ENCODE results near the gene CTBP2.

Gene CTBP2

DNA sequence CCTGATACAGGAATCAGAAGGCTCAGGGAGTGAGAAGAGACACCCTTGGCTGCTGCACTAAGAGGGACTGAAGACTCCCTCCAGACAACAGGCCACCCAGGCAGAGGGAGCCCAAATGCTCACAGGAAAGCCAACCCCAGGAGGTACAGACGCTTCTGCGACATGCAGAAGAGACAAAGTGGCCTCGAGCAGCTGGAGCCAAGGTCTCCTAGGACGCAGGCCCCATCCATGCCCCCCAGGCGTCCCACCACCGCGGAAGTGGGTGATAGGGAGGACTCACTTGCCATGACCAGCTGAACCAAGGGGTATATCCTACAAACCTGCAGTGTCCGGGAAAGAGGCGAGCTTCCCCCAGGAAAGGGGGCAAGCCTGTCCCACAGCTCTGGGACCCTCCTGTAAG is 56.9 kb downstream of the CTBP2 start:
- Histone ChIP-seq H3K27ac (ENCODE audit: low read depth, low read length, severe bottlenecking) (peak overlapping the region; percentile 44), H3K36me3 (ENCODE audit: control insufficient read depth, insufficient read depth, low read length) (peaks cover 74% of the 10 kb centered on the region)
- WGBS, 2 experiments (ENCODE audit: insufficient coverage in 2 of 2): 86 to 90% methylated on average over 8 to 9 of the region's 9 CpGs

DNA sequence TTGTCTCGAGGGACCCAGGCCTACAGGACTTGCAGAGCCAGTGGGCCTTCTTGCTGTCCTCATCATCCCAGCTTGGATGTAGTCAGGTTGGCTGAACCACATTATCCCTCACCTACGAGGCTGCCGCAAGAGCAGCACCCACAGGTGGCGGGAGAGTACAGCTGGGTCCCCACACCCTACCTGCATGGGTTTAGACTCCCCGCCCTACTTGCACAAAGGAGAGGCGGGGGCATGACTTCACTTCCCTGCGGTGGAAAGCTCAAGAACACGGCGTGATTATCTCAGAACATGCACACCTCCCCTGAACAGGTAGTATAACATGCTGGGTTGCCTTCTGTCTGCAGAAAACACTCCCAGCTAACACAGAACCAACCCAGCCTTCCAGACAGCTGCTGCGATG is 57.5 kb downstream of the CTBP2 start:
- Histone ChIP-seq H3K9me3 (ENCODE audit: control insufficient read depth, low read length) (peaks cover 3% of the 10 kb centered on the region), H3K36me3 (ENCODE audit: control insufficient read depth, insufficient read depth, low read length) (peaks cover 70% of the 10 kb centered on the region), H3K4me1 (ENCODE audit: control insufficient read depth, insufficient read depth, low read length, poor library complexity, severe bottlenecking) (peaks cover 25% of the 10 kb centered on the region), H3K27ac (ENCODE audit: low read depth, low read length, severe bottlenecking) (no peak overlapping the region), H3K4me3 (ENCODE audit: extremely low read depth, insufficient read depth, low read length, poor library complexity, severe bottlenecking) (no peak overlapping the region)
- 90 to 91% methylated on average over 9 to 10 of the region's 10 CpGs for WGBS, 2 experiments (ENCODE audit: insufficient coverage in 2 of 2)

More for the DNA sequence above, 56.9 kb downstream of the CTBP2 start:
- Histone ChIP-seq H3K9me3 (ENCODE audit: control insufficient read depth, low read length) (peaks cover 4% of the 10 kb centered on the region), H3K4me3 (ENCODE audit: extremely low read depth, insufficient read depth, low read length, poor library complexity, severe bottlenecking) (no peak overlapping the region), H3K4me1 (ENCODE audit: control insufficient read depth, insufficient read depth, low read length, poor library complexity, severe bottlenecking) (peaks cover 25% of the 10 kb centered on the region)

DNA sequence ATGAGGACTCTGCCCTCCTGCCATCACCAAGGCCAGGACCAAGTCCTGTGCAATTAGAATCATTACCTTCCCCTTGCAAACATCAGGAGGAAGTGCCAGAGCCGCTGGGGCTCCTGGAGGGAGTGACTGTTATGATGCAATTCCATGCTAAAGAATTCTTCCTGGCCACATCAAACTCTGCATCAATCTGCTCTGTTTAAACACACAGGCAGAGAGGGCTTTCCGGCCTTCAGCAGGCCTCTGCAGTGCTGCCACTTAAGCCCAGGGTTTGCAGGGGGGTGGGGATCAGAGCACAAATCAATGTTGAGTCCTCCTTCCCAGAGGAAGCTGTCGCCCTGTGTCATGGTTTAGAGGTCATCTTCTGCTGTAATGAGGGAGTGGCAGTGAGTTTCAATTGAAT is 58.1 kb downstream of the CTBP2 start:
- Histone ChIP-seq H3K27ac (ENCODE audit: low read depth, low read length, severe bottlenecking) (no peak overlapping the region), H3K4me3 (ENCODE audit: extremely low read depth, insufficient read depth, low read length, poor library complexity, severe bottlenecking) (no peak overlapping the region), H3K9me3 (ENCODE audit: control insufficient read depth, low read length) (no peaks in the 10 kb centered on the region), H3K36me3 (ENCODE audit: control insufficient read depth, insufficient read depth, low read length) (peaks cover 69% of the 10 kb centered on the region), H3K4me1 (ENCODE audit: control insufficient read depth, insufficient read depth, low read length, poor library complexity, severe bottlenecking) (peaks cover 27% of the 10 kb centered on the region)
- 88 to 93% methylated on average over 2 to 3 of the region's 3 CpGs for WGBS, 2 experiments (ENCODE audit: insufficient coverage in 2 of 2)

DNA sequence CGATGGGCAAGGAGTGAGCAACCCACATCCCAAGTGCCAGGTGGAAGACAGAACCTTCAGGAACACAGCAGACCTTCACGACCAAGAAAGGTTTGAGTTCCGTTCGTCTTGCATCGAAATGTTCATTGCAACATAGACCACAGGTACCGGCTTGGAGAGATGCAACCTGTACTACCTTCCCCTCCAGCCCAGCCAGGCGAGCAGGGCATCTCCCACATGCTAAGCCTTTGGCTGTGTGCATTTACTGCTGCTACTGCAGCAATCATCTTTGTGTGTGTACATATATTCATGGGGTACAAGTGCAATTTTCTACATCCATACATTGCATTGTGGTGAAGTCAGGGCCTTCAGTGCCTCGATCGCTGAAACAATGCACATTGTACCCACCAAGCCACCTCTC is 58.8 kb downstream of the CTBP2 start:
- WGBS, 2 experiments (ENCODE audit: insufficient coverage in 2 of 2): 89 to 98% methylated on average over 6 to 9 of the region's 9 CpGs
- Histone ChIP-seq H3K9me3 (ENCODE audit: control insufficient read depth, low read length) (no peaks in the 10 kb centered on the region), H3K4me1 (ENCODE audit: control insufficient read depth, insufficient read depth, low read length, poor library complexity, severe bottlenecking) (peaks cover 24% of the 10 kb centered on the region), H3K4me3 (ENCODE audit: extremely low read depth, insufficient read depth, low read length, poor library complexity, severe bottlenecking) (no peak overlapping the region), H3K36me3 (ENCODE audit: control insufficient read depth, insufficient read depth, low read length) (peaks cover 66% of the 10 kb centered on the region), H3K27ac (ENCODE audit: low read depth, low read length, severe bottlenecking) (no peak overlapping the region)

DNA sequence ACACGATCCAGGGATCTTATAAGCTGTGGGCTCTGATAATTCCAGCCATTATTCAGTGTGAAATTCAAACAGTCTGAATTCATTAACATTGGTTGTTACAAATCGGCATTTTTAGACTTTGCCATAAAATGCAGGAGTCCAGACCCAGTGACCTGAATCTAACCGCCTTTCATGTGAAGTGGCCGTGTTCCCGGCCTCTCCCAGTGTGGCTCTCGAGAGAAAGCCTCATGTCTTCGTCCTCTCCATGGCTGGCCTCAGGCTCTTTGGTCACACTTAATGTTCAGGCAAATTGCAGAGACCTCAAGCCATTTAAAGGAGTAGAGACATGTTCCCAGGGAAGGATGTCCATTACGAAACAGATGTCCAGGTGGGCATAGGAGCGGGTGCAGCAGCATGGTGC is 59.3 kb downstream of the CTBP2 start:
- no peaks in the 10 kb centered on the region for H3K9me3 ChIP-seq (ENCODE audit: control insufficient read depth, low read length)
- peaks cover 60% of the 10 kb centered on the region for H3K36me3 ChIP-seq (ENCODE audit: control insufficient read depth, insufficient read depth, low read length)
- no peak overlapping the region for H3K27ac ChIP-seq (ENCODE audit: low read depth, low read length, severe bottlenecking)
- WGBS, 2 experiments (ENCODE audit: insufficient coverage in 2 of 2): 95% methylated on average over 7 to 9 of the region's 9 CpGs
- no peak overlapping the region for H3K4me3 ChIP-seq (ENCODE audit: extremely low read depth, insufficient read depth, low read length, poor library complexity, severe bottlenecking)
- peaks cover 25% of the 10 kb centered on the region for H3K4me1 ChIP-seq (ENCODE audit: control insufficient read depth, insufficient read depth, low read length, poor library complexity, severe bottlenecking)

DNA sequence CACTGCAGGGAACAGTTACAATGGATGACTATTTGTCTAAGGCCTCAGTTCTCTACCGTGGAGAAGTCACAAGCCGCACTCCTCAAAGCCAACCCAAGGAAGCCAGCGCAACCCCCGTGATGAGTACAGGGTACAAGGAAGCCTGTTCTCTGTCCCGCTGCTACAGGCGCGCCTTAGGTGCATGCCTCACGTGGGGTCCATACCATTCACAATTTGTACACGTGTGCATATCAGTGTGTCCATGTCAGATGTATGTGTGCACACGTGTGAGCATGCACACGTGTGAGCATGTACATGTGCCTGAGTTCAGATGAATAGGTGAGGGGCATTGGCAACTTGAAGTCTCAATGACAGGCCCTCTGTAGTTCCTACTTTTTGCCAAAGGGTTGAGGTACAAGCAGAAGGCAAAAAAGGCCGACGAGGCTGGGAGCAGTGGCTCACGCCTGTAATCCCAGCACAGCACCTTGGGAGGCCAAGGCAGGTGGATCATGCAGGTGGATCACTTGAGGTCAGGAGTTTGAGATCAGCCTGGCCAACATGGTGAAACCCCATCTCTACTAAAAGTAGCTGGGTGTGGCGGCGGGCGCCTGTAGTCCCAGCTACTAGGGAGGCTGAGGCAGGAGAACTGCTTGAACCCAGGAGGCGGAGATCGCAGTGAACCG is 62.8 kb downstream of the CTBP2 start:
- Histone ChIP-seq H3K36me3 (ENCODE audit: control insufficient read depth, insufficient read depth, low read length) (peaks cover 47% of the 10 kb centered on the region), H3K4me1 (ENCODE audit: control insufficient read depth, insufficient read depth, low read length, poor library complexity, severe bottlenecking) (peaks cover 40% of the 10 kb centered on the region), H3K9me3 (ENCODE audit: control insufficient read depth, low read length) (no peaks in the 10 kb centered on the region), H3K27ac (ENCODE audit: low read depth, low read length, severe bottlenecking) (no peak overlapping the region), H3K4me3 (ENCODE audit: extremely low read depth, insufficient read depth, low read length, poor library complexity, severe bottlenecking) (no peak overlapping the region)
- WGBS, 2 experiments (ENCODE audit: insufficient coverage in 2 of 2): 94 to 96% methylated on average over 18 to 20 of the region's 20 CpGs

DNA sequence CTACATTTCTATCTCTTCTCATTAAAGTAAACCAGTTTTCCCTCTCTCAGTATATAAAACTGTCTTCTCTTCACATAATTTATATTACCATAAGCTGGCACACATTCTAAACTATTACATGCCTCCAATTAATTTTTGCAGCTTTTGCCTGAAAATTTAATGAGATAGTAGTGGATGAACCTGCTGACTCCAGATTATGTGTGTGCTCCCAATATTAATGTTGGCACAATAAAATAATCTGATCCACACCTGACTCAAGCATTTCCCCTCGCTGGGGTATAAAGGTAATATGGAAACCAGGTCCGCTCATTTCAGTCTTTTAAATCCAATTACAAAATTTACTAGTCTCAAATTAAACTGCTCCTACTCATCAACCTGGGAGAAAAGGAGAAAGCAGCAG is 63.4 kb downstream of the CTBP2 start:
- H3K4me1 ChIP-seq (ENCODE audit: control insufficient read depth, insufficient read depth, low read length, poor library complexity, severe bottlenecking): peaks cover 36% of the 10 kb centered on the region
- no CpG with 5 or more reads among the region's 2 CpGs for WGBS, 2 experiments (ENCODE audit: insufficient coverage in 2 of 2)

DNA sequence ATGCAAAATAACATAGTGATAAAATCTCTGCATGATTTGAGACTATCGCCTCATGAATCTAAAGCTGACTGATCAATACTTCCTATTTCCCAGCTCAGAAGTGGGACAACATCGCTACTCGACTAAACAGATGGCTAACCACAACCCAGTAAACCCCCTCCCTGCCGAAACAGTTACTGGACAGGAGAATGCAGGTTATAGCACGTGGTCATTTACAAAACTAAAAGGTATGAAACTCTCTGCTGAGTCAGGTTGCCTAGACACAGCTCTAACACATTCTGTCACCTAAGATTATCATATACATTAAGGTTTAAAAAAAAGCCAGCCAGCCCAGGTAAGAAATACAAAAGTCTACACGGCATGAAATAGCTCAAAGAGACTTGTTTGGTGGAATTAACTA is 64.0 kb downstream of the CTBP2 start:
- Histone ChIP-seq H3K36me3 (ENCODE audit: control insufficient read depth, insufficient read depth, low read length) (peaks cover 50% of the 10 kb centered on the region), H3K4me1 (ENCODE audit: control insufficient read depth, insufficient read depth, low read length, poor library complexity, severe bottlenecking) (peaks cover 34% of the 10 kb centered on the region), H3K4me3 (ENCODE audit: extremely low read depth, insufficient read depth, low read length, poor library complexity, severe bottlenecking) (no peak overlapping the region), H3K9me3 (ENCODE audit: control insufficient read depth, low read length) (no peaks in the 10 kb centered on the region), H3K27ac (ENCODE audit: low read depth, low read length, severe bottlenecking) (no peak overlapping the region)
- WGBS, 2 experiments (ENCODE audit: insufficient coverage in 2 of 2): 95% methylated on average over 3 of the region's 6 CpGs; no CpG with 5 or more reads in 1 of the 2 experiments

More for the DNA sequence above, 63.4 kb downstream of the CTBP2 start:
- Histone ChIP-seq H3K4me3 (ENCODE audit: extremely low read depth, insufficient read depth, low read length, poor library complexity, severe bottlenecking) (no peak overlapping the region), H3K27ac (ENCODE audit: low read depth, low read length, severe bottlenecking) (no peak overlapping the region), H3K9me3 (ENCODE audit: control insufficient read depth, low read length) (no peaks in the 10 kb centered on the region), H3K36me3 (ENCODE audit: control insufficient read depth, insufficient read depth, low read length) (peaks cover 50% of the 10 kb centered on the region)

DNA sequence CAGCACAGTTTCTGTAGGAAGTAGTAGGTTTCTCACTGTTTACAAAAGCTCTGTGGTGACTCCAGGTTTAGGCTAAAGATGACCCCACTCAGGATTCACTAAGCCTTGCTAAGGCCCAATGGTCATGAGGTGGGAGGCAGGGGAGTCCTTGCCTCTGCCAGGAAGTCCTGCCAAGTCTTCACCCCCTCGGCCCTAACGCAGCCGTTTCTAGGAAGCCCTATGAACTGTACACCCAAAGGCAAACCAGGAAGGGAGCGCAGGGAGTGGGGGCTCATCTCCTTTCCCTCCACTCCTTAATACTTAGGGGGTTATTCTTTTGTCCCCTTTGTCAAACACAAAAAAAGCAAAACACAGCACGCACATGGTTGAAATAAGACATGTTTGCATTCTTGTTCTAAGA is 64.6 kb downstream of the CTBP2 start:
- peaks cover 31% of the 10 kb centered on the region for H3K4me1 ChIP-seq (ENCODE audit: control insufficient read depth, insufficient read depth, low read length, poor library complexity, severe bottlenecking)
- H3K9me3 ChIP-seq (ENCODE audit: control insufficient read depth, low read length): no peaks in the 10 kb centered on the region
- peaks cover 48% of the 10 kb centered on the region for H3K36me3 ChIP-seq (ENCODE audit: control insufficient read depth, insufficient read depth, low read length)
- H3K4me3 ChIP-seq (ENCODE audit: extremely low read depth, insufficient read depth, low read length, poor library complexity, severe bottlenecking): no peak overlapping the region
- 90 to 100% methylated on average over 1 to 2 of the region's 5 CpGs for WGBS, 2 experiments (ENCODE audit: insufficient coverage in 2 of 2)
- H3K27ac ChIP-seq (ENCODE audit: low read depth, low read length, severe bottlenecking): no peak overlapping the region

DNA sequence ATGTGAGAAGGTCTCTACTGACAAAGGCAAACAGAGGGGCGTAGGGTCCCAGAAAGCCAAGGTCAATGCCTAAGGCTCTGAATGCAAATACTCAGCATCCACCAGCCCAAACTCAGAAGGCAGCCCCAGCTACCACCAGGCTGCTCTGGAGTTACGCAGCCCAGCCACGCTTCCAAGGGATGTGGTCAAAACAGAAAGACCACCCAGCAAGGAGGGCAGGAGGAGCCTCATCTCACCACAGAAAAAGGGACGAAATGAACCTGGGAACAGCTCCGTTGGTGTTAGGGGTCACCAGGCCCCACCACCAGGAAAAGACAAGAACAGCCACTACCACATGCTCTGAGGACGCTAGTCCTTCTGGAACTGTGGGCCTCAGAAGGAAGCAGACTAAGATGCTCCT is 65.1 kb downstream of the CTBP2 start:
- H3K27ac ChIP-seq (ENCODE audit: low read depth, low read length, severe bottlenecking): no peak overlapping the region
- H3K36me3 ChIP-seq (ENCODE audit: control insufficient read depth, insufficient read depth, low read length): peaks cover 49% of the 10 kb centered on the region
- WGBS, 2 experiments (ENCODE audit: insufficient coverage in 2 of 2): 100% methylated on average over 1 to 5 of the region's 6 CpGs
- H3K9me3 ChIP-seq (ENCODE audit: control insufficient read depth, low read length): no peaks in the 10 kb centered on the region
- H3K4me3 ChIP-seq (ENCODE audit: extremely low read depth, insufficient read depth, low read length, poor library complexity, severe bottlenecking): no peak overlapping the region
- peaks cover 31% of the 10 kb centered on the region for H3K4me1 ChIP-seq (ENCODE audit: control insufficient read depth, insufficient read depth, low read length, poor library complexity, severe bottlenecking)

DNA sequence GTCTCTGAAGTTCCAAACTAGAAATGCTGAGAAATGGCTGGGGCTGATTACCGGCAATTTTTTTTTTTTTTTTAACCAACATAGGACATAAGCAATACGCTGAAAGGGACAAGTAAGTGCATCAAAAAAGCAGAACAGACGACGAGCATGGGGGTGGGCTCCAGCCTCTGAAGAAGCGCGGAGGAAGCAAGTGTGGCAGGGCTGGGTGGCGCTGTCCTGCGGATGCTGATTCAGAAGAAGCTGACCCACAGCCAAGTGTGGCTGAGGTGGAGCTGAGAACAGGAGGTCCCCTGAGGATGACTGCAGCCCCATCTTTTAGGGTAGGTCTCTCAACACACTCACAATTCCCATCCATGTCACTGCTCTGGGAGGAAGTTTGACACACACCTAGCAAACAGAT is 65.6 kb downstream of the CTBP2 start:
- Histone ChIP-seq H3K36me3 (ENCODE audit: control insufficient read depth, insufficient read depth, low read length) (peaks cover 45% of the 10 kb centered on the region), H3K9me3 (ENCODE audit: control insufficient read depth, low read length) (no peaks in the 10 kb centered on the region), H3K4me1 (ENCODE audit: control insufficient read depth, insufficient read depth, low read length, poor library complexity, severe bottlenecking) (peaks cover 35% of the 10 kb centered on the region), H3K27ac (ENCODE audit: low read depth, low read length, severe bottlenecking) (no peak overlapping the region), H3K4me3 (ENCODE audit: extremely low read depth, insufficient read depth, low read length, poor library complexity, severe bottlenecking) (no peak overlapping the region)
- WGBS, 2 experiments (ENCODE audit: insufficient coverage in 2 of 2): 88 to 99% methylated on average over 7 to 8 of the region's 8 CpGs

Data from mesodermal cell (in vitro differentiated cells).